ENCODE measurements around the gene ARFIP1. TPM values are rescaled to one million over a fixed set of nuclear protein-coding genes. Genes with fewer than 3 reads are reported as not detected.
"Not testable (repeated sequence)": the region's sequence is repeated elsewhere in the genome, so short reads cannot be mapped to it uniquely, and the experiment has no call there.

The ARFIP1 gene
- total and polyA plus RNA-seq, 2 donors (not counting 1 experiment from before 2014, with no cell fraction given), result 11.1 to 23.5 TPM

DNA sequence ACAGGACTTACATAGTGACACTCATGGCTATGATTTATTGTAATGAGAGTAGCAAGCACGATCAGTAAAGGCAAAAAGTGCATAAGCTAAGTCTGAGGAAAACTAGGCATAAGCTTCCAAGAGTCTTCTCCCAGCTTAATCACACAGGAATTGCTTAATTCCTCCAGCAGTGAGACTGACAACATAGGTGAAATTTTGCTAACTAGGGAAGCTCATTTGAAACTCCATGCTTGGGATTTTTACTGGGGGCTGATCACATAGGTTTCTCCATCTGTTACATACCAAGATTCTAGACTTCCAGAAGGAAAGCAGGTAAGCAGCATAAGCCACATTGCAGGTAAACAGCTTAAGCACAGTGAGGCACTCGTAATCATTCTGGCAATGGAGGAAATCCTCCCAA lies 84.6 kb downstream of the ARFIP1 start:
- Histone ChIP-seq H3K27me3 (replicated peaks in 1 of 4; ENCODE audit: control extremely low read depth in 1 of 4, control insufficient read depth in 3 of 4, insufficient read depth in 4 of 4, low read length in 3 of 4) (no peaks in the 10 kb centered on the region), H3K27ac (ENCODE audit: low read length in 2 of 2) (no peak overlapping the region), H3K79me2 (ENCODE audit: control insufficient read depth, insufficient read depth, low read length) (no peaks in the 10 kb centered on the region), H3K4me2 (replicated peaks; ENCODE audit: low read depth, low read length, poor library complexity, severe bottlenecking) (no peak overlapping the region), H3K4me1 (ENCODE audit: control insufficient read depth in 2 of 2, insufficient read depth in 2 of 2, low read length in 2 of 2) (no peaks in the 10 kb centered on the region), H2AFZ (ENCODE audit: insufficient read depth, low read depth, low read length, poor library complexity, severe bottlenecking) (no peak overlapping the region), H3K4me3 (ENCODE audit: control extremely low read depth in 1 of 5, extremely low read depth in 1 of 5, insufficient read depth in 1 of 5, low read depth in 2 of 5, low read length in 4 of 5) (no peak overlapping the region), H4K20me1 (ENCODE audit: control insufficient read depth, insufficient read depth, low read length, poor library complexity, severe bottlenecking) (no peaks in the 10 kb centered on the region), H3K9ac (ENCODE audit: low read length) (no peak overlapping the region), H3K36me3 (replicated peaks in 1 of 2; ENCODE audit: control extremely low read depth in 1 of 2, control insufficient read depth in 1 of 2, extremely low read depth in 1 of 2, insufficient read depth in 2 of 2, low read length in 1 of 2) (peaks cover 0 to 9% of the 10 kb centered on the region in 2 experiments), H3K9me3 (ENCODE audit: control extremely low read depth in 1 of 3, control insufficient read depth in 2 of 3, insufficient read depth in 1 of 3, low read length in 2 of 3) (no peaks in the 10 kb centered on the region)
- no peak for DNase-seq
- ChIA-PET CTCF (no interaction called here), POLR2A (no interaction called here)
- no peak for ATAC-seq (ENCODE audit: low read depth)
- H3K27me3 Mint-ChIP-seq, result no peaks in the 10 kb centered on the region
- no peaks in the 10 kb centered on the region for H3K4me1 Mint-ChIP-seq
- no peak overlapping the region for H3K4me3 Mint-ChIP-seq
- intact Hi-C loops (cut with micrococcal nuclease), result no loop called here
- no peak for TF ChIP-seq EZH2 (IDR thresholded peaks at IDR 0.05; ENCODE audit: borderline replicate concordance, insufficient read depth, low read depth, low read length, poor library complexity, severe bottlenecking)
- TF ChIP-seq, protein P1, sequence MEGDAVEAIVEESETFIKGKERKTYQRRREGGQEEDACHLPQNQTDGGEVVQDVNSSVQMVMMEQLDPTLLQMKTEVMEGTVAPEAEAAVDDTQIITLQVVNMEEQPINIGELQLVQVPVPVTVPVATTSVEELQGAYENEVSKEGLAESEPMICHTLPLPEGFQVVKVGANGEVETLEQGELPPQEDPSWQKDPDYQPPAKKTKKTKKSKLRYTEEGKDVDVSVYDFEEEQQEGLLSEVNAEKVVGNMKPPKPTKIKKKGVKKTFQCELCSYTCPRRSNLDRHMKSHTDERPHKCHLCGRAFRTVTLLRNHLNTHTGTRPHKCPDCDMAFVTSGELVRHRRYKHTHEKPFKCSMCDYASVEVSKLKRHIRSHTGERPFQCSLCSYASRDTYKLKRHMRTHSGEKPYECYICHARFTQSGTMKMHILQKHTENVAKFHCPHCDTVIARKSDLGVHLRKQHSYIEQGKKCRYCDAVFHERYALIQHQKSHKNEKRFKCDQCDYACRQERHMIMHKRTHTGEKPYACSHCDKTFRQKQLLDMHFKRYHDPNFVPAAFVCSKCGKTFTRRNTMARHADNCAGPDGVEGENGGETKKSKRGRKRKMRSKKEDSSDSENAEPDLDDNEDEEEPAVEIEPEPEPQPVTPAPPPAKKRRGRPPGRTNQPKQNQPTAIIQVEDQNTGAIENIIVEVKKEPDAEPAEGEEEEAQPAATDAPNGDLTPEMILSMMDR (IDR thresholded peaks at IDR 0.05), result no peak
- WGBS (ENCODE audit: insufficient coverage), result no CpG with 5 or more reads among the region's 2 CpGs
- no peak overlapping the region for H3K27ac Mint-ChIP-seq
- no peaks in the 10 kb centered on the region for H3K9me3 Mint-ChIP-seq (ENCODE audit: insufficient read depth)

DNA sequence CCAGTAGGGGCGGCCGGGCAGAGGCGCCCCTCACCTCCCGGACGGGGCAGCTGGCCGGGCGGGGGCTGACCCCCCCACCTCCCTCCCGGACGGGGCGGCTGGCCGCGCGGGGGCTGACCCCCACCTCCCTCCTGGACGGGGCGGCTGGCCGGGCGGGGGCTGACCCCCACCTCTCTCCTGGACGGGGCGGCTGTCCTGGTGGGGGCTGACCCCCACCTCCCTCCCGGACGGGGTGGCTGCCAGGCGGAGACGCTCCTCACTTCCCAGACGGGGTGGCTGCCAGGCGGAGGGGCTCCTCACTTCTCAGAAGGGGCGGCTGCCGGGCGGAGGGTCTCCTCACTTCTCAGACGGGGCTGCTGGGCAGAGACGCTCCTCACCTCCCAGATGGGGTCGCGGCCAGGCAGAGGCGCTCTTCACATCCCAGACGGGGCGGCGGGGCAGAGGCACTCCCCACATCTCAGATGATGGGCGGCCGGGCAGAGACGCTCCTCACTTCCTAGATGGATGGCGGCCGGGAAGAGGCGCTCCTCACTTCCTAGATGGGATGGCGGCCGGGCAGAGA lies 86.8 kb downstream of the ARFIP1 start:
- H3K27ac ChIP-seq (ENCODE audit: low read length in 2 of 2); H3K27me3 ChIP-seq (replicated peaks in 1 of 4; ENCODE audit: control extremely low read depth in 1 of 4, control insufficient read depth in 3 of 4, insufficient read depth in 4 of 4, low read length in 3 of 4); H3K9me3 Mint-ChIP-seq (ENCODE audit: insufficient read depth); H3K27ac Mint-ChIP-seq; H3K79me2 ChIP-seq (ENCODE audit: control insufficient read depth, insufficient read depth, low read length); DNase-seq; H3K36me3 ChIP-seq (replicated peaks in 1 of 2; ENCODE audit: control extremely low read depth in 1 of 2, control insufficient read depth in 1 of 2, extremely low read depth in 1 of 2, insufficient read depth in 2 of 2, low read length in 1 of 2); H3K4me2 ChIP-seq (replicated peaks; ENCODE audit: low read depth, low read length, poor library complexity, severe bottlenecking); ATAC-seq (ENCODE audit: low read depth); H3K4me3 ChIP-seq (ENCODE audit: control extremely low read depth in 1 of 5, extremely low read depth in 1 of 5, insufficient read depth in 1 of 5, low read depth in 2 of 5, low read length in 4 of 5); H4K20me1 ChIP-seq (ENCODE audit: control insufficient read depth, insufficient read depth, low read length, poor library complexity, severe bottlenecking); H3K4me1 Mint-ChIP-seq; H3K9me3 ChIP-seq (ENCODE audit: control extremely low read depth in 1 of 3, control insufficient read depth in 2 of 3, insufficient read depth in 1 of 3, low read length in 2 of 3); H3K27me3 Mint-ChIP-seq; H2AFZ ChIP-seq (ENCODE audit: insufficient read depth, low read depth, low read length, poor library complexity, severe bottlenecking); H3K4me3 Mint-ChIP-seq; intact Hi-C loops (cut with micrococcal nuclease); H3K9ac ChIP-seq (ENCODE audit: low read length); CTCF ChIA-PET; H3K4me1 ChIP-seq (ENCODE audit: control insufficient read depth in 2 of 2, insufficient read depth in 2 of 2, low read length in 2 of 2); POLR2A ChIA-PET: not testable (repeated sequence)
- WGBS (ENCODE audit: insufficient coverage), result 97% methylated on average over 15 of the region's 44 CpGs
